Gastroesophageal sphincter (tissue), 3 donors: ENCODE results near the gene NETO2.
"Not testable (repeated sequence)": the region's sequence is repeated elsewhere in the genome, so short reads cannot be mapped to it uniquely, and the experiment has no call there.

Source experiments
- POLR2A ChIP-seq, 2 donors: fragments of 450-650 bp; IDR thresholded peaks; one replicate each; pipeline ENCODE4 v1.6.1; 2017; ENCODE audit warnings: antibody characterized with exemption in 2 of 2, mild to moderate bottlenecking in 2 of 2, moderate library complexity in 1 of 2
- POLR2AphosphoS5 ChIP-seq: sonication (generic); formaldehyde crosslinking; IDR thresholded peaks from one replicate; pipeline ENCODE4 v1.6.1; 2017; ENCODE audit warnings: antibody characterized with exemption
- TF ChIP-seq, protein P1 (sequence below), 4 experiments: fragments of 200-600 bp in 2 of 4; fragments of 450-650 bp in 2 of 4; sonication (generic) in 1 of 4; IDR thresholded peaks; one replicate each; pipeline ENCODE4 v1.5.1; 2017 to 2019; ENCODE audit warnings: antibody characterized with exemption in 4 of 4, mild to moderate bottlenecking in 2 of 4, moderate library complexity in 2 of 4

DNA sequence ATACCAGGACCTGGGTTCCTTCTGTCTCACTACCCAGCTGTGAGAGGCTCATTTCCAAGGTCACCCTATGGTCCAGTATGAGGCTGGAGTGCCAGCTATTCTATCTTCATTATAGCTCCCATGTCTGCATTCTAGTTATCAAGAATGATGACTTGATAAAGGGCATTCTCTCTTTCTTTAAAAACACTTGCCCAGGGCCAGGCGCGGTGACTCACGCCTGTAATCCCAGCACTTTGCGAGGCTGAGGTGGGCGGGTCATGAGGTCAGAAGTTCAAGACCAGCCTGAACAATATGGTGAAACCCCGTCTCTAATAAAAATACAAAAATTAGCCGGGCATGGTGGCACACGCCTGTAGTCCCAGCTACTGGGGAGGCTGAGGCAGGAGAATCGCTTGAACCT, 5.8 kb downstream of the NETO2 start:
- TF ChIP-seq, protein P1, sequence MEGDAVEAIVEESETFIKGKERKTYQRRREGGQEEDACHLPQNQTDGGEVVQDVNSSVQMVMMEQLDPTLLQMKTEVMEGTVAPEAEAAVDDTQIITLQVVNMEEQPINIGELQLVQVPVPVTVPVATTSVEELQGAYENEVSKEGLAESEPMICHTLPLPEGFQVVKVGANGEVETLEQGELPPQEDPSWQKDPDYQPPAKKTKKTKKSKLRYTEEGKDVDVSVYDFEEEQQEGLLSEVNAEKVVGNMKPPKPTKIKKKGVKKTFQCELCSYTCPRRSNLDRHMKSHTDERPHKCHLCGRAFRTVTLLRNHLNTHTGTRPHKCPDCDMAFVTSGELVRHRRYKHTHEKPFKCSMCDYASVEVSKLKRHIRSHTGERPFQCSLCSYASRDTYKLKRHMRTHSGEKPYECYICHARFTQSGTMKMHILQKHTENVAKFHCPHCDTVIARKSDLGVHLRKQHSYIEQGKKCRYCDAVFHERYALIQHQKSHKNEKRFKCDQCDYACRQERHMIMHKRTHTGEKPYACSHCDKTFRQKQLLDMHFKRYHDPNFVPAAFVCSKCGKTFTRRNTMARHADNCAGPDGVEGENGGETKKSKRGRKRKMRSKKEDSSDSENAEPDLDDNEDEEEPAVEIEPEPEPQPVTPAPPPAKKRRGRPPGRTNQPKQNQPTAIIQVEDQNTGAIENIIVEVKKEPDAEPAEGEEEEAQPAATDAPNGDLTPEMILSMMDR (IDR thresholded peaks at IDR 0.05) = not testable (repeated sequence)
- TF ChIP-seq POLR2AphosphoS5; POLR2A (IDR thresholded peaks at IDR 0.05): not testable (repeated sequence)
